DND-41 (cell line): ENCODE data around the gene SLC16A1.

Experiments used
- EZH2 ChIP-seq: IDR thresholded peaks from 3 replicates; pipeline ENCODE4 v1.6.1; 2012; ENCODE audit warnings: borderline replicate concordance, low read depth, mild to moderate bottlenecking, moderate library complexity, low read length, inconsistent platforms; ENCODE audit not compliant: severe bottlenecking
- TF ChIP-seq, protein P1 (sequence below): IDR thresholded peaks from 2 replicates; pipeline ENCODE4 v1.5.1; 2012; ENCODE audit warnings: borderline replicate concordance, low read length, moderate library complexity, mild to moderate bottlenecking; ENCODE audit not compliant: poor library complexity, severe bottlenecking; ENCODE audit errors: extremely low read depth

GRCh38 chr1:112974646-112975045, 18.6 kb upstream of the SLC16A1 start:
- TF ChIP-seq EZH2: no peak
- TF ChIP-seq, protein P1, sequence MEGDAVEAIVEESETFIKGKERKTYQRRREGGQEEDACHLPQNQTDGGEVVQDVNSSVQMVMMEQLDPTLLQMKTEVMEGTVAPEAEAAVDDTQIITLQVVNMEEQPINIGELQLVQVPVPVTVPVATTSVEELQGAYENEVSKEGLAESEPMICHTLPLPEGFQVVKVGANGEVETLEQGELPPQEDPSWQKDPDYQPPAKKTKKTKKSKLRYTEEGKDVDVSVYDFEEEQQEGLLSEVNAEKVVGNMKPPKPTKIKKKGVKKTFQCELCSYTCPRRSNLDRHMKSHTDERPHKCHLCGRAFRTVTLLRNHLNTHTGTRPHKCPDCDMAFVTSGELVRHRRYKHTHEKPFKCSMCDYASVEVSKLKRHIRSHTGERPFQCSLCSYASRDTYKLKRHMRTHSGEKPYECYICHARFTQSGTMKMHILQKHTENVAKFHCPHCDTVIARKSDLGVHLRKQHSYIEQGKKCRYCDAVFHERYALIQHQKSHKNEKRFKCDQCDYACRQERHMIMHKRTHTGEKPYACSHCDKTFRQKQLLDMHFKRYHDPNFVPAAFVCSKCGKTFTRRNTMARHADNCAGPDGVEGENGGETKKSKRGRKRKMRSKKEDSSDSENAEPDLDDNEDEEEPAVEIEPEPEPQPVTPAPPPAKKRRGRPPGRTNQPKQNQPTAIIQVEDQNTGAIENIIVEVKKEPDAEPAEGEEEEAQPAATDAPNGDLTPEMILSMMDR: no peak
